Activated CD4-positive, alpha-beta T cell treated with anti-CD3 and anti-CD28 coated beads, Interleukin-2, amount 10 ng/mL, durations not matched to agents 7 days and 5 days (primary cell): ENCODE results near the gene GPT2. TPM values are rescaled to one million over a fixed set of nuclear protein-coding genes. Genes with fewer than 3 reads are reported as not detected.
A peak's percentile ranks its signal among the peaks of the same experiment; 100 is the strongest.

Source experiments
- CTCF ChIA-PET: fragments of 350-600 bp; sonication (Branson Sonifier 250); formaldehyde crosslinking; loops from one replicate; lab custom pipeline; 2021; ENCODE audit warnings: antibody characterized with exemption; lab: Charles Lee
- POLR2A ChIA-PET: fragments of 350-600 bp; sonication (Branson Sonifier 250); formaldehyde crosslinking; loops from one replicate; lab custom pipeline; 2021; ENCODE audit warnings: antibody characterized with exemption; lab: Charles Lee
- DNase-seq: peaks from one replicate; pipeline ENCODE4 v3.0.0-alpha.2; 2020
- H3K27ac Mint-ChIP-seq: one replicate; pipeline ENCODE4 v1.8.0; 2021; ENCODE audit warnings: mild to moderate bottlenecking, moderate library complexity, mixed read lengths
- H3K27me3 Mint-ChIP-seq: one replicate; pipeline ENCODE4 v1.8.0; 2021; ENCODE audit warnings: mixed read lengths
- H3K36me3 Mint-ChIP-seq: one replicate; pipeline ENCODE4 v1.8.0; 2021; ENCODE audit warnings: low read depth, mixed read lengths
- H3K4me1 Mint-ChIP-seq: one replicate; pipeline ENCODE4 v1.8.0; 2021; ENCODE audit warnings: mixed read lengths
- H3K4me3 Mint-ChIP-seq: one replicate; pipeline ENCODE4 v1.8.0; 2021; ENCODE audit warnings: mild to moderate bottlenecking, moderate library complexity, mixed read lengths
- H3K9me3 Mint-ChIP-seq: one replicate; pipeline ENCODE4 v1.8.0; 2021; ENCODE audit warnings: mixed read lengths
- total RNA-seq, 2 experiments: library from RNA; stranded (reverse); gene quantifications; one replicate each; pipeline ENCODE4 v1.2.3, GENCODE V29; 2021

Gene GPT2
- total RNA-seq, 2 experiments from 2014 or later: 3.9 to 4.0 TPM

- Mint-ChIP-seq H3K27me3 (peaks cover 5% of the 10 kb centered on the region), H3K4me3 (no peak overlapping the region), H3K4me1 (no peaks in the 10 kb centered on the region), H3K27ac (no peak overlapping the region), H3K36me3 (no peaks in the 10 kb centered on the region), H3K9me3 (peaks cover 3% of the 10 kb centered on the region)
- no peak for DNase-seq
- ChIA-PET CTCF (interaction anchor here (0.7 to 1.2 kb wide), 3 partner anchors 11 to 68 kb away, joined by 3 read pairs; partner anchors contain the start of gene GPT2), POLR2A (interaction anchor here (0.6 kb wide), 1 partner anchor 1346 kb away, joined by 4 read pairs; no protein-coding TSS in a partner anchor)
These were observed 11.0 kb upstream of the GPT2 start for GRCh38 chr16:46873201-46873600.

- Mint-ChIP-seq H3K27ac (no peak overlapping the region), H3K4me3 (no peak overlapping the region), H3K4me1 (no peaks in the 10 kb centered on the region), H3K9me3 (no peaks in the 10 kb centered on the region), H3K36me3 (no peaks in the 10 kb centered on the region), H3K27me3 (peaks cover 8% of the 10 kb centered on the region)
- CTCF ChIA-PET: interaction anchor here (1.7 kb wide), 1 partner anchor 25 kb away, joined by 3 read pairs; no protein-coding TSS in a partner anchor
- DNase-seq: no peak
- POLR2A ChIA-PET: no interaction called here
These were observed 8.9 kb upstream of the GPT2 start for GRCh38 chr16:46875243-46875642.

DNA sequence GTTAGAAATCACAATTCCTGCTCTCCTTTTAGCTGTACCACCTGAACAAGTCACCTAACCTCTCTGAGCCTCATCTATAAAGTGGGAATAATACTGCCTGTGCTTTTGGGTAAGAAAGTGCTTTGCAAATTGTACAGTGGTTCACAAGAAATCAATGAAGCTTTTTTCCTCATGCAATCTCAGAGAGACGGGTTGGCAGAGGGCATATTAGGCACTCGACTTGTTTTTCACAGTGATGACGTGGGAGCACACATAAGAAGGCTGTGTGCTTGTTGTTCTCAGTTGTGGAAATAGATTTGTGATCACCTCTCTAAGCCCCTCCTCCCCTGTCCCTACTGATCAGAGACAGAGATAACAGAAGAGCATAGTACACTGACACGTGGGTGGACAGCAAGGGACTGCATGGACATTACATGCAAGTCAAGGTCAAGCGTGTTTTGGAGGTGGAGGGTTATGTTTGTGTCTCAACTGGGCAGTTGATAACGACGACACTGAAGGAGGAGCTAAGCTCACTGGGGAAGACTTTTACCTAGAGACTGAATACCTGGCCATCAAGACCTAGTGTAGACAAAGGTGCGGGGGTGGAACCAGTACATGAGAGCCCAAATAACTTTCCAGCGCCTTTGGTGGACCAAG, 1.7 kb upstream of the GPT2 start:
- Mint-ChIP-seq H3K27me3 (peaks cover 35% of the 10 kb centered on the region), H3K4me3 (no peak overlapping the region), H3K9me3 (no peaks in the 10 kb centered on the region), H3K27ac (no peak overlapping the region), H3K4me1 (peaks cover 15% of the 10 kb centered on the region), H3K36me3 (no peaks in the 10 kb centered on the region)
- no peak for DNase-seq
- CTCF ChIA-PET: interaction anchor here (1.0 to 1.2 kb wide), 2 partner anchors 28 to 32 kb away, joined by 3 to 4 read pairs; no protein-coding TSS in a partner anchor
- POLR2A ChIA-PET: no interaction called here

GRCh38 chr16:46882940-46883307, 1.2 kb upstream of the GPT2 start:
- Mint-ChIP-seq H3K4me1 (peaks cover 15% of the 10 kb centered on the region), H3K9me3 (no peaks in the 10 kb centered on the region), H3K4me3 (peak overlapping the region; percentile 74), H3K27me3 (peaks cover 35% of the 10 kb centered on the region), H3K36me3 (no peaks in the 10 kb centered on the region), H3K27ac (no peak overlapping the region)
- POLR2A ChIA-PET: no interaction called here
- DNase-seq: no peak
- CTCF ChIA-PET: interaction anchor here (1.2 to 1.7 kb wide), 2 partner anchors 12 to 27 kb away, joined by 3 to 4 read pairs; no protein-coding TSS in a partner anchor

GRCh38 chr16:46883353-46883689, 841 bp upstream of the GPT2 start:
- H3K4me1 Mint-ChIP-seq: peaks cover 15% of the 10 kb centered on the region
- DNase-seq: no peak
- H3K27ac Mint-ChIP-seq: peak overlapping the region; percentile 73
- H3K4me3 Mint-ChIP-seq: peak overlapping the region; percentile 74
- H3K36me3 Mint-ChIP-seq: no peaks in the 10 kb centered on the region
- no peaks in the 10 kb centered on the region for H3K9me3 Mint-ChIP-seq
- ChIA-PET CTCF (interaction anchor here (0.8 to 1.7 kb wide), 7 partner anchors 10 to 64 kb away, joined by 3 to 5 read pairs (median 3); no protein-coding TSS in a partner anchor), POLR2A (no interaction called here)
- H3K27me3 Mint-ChIP-seq: peaks cover 35% of the 10 kb centered on the region

- DNase-seq: peak; percentile 24
- POLR2A ChIA-PET: no interaction called here
- H3K4me1 Mint-ChIP-seq: peaks cover 15% of the 10 kb centered on the region
- H3K27ac Mint-ChIP-seq: no peak overlapping the region
- CTCF ChIA-PET: interaction anchor here (1.1 to 1.7 kb wide), 7 partner anchors 11 to 1363 kb away, joined by 3 to 5 read pairs (median 3); no protein-coding TSS in a partner anchor
- H3K27me3 Mint-ChIP-seq: peaks cover 31% of the 10 kb centered on the region
- no peaks in the 10 kb centered on the region for H3K9me3 Mint-ChIP-seq
- peak overlapping the region; percentile 74 for H3K4me3 Mint-ChIP-seq
- H3K36me3 Mint-ChIP-seq: no peaks in the 10 kb centered on the region
These were observed 541 bp downstream of the GPT2 start for GRCh38 chr16:46884513-46885293.

DNA sequence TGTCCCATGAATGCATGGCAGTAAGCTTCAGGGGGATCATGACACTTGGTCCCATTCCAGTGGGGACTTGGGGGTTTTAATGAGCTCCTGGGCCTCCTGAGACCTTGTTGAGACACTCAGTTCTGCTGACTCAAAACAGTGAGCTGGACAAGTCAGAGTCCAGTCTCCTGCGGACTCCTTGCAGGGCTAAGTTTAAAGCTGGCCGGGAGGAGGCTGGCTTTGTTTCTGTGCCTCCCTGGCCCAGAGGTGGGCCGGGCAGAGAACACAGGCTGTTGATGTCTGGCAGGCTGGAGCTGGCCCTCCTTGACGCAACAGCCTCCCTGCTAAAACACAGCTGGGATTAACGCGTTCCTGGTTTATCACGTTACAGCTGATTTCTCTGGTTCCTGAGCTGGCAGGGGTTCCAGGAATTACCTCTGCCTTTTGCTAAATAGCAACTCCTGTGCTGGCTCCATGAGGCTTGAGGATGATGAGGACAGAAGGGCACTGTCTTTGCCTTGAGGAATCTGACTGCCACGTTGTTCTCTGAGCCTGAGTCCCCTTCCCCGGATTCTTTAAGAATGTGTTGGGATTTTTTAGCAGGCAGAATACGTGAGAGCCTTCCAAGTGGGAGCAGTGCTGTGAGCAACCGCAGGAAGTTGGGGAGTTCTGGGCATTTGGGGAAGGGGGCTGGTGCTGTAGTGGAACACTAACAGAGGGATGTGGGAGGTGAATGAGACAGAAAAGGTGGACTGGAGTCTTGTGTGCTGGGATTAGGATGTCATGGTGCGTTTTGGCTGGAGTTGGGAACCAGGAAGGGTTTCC, 2.0 kb downstream of the GPT2 start:
- Mint-ChIP-seq H3K27ac (no peak overlapping the region), H3K36me3 (no peaks in the 10 kb centered on the region), H3K9me3 (no peaks in the 10 kb centered on the region), H3K4me1 (peaks cover 15% of the 10 kb centered on the region), H3K4me3 (no peak overlapping the region), H3K27me3 (peaks cover 22% of the 10 kb centered on the region)
- ChIA-PET POLR2A (interaction anchor here (0.6 kb wide), 1 partner anchor 66 kb away, joined by 3 read pairs; no protein-coding TSS in a partner anchor), CTCF (interaction anchor here (1.0 kb wide), 2 partner anchors 27 to 33 kb away, joined by 3 to 5 read pairs; no protein-coding TSS in a partner anchor)
- no peak for DNase-seq

GRCh38 chr16:46886764-46887523, 2.8 kb downstream of the GPT2 start:
- POLR2A ChIA-PET: interaction anchor here (0.6 kb wide), 1 partner anchor 67 kb away, joined by 3 read pairs; no protein-coding TSS in a partner anchor
- Mint-ChIP-seq H3K4me3 (no peak overlapping the region), H3K9me3 (no peaks in the 10 kb centered on the region), H3K27ac (no peak overlapping the region), H3K4me1 (peaks cover 16% of the 10 kb centered on the region), H3K36me3 (no peaks in the 10 kb centered on the region), H3K27me3 (peaks cover 18% of the 10 kb centered on the region)
- no peak for DNase-seq
- CTCF ChIA-PET: interaction anchor here (0.9 to 2.1 kb wide), 5 partner anchors 10 to 43 kb away, joined by 3 to 5 read pairs (median 3); no protein-coding TSS in a partner anchor

DNA sequence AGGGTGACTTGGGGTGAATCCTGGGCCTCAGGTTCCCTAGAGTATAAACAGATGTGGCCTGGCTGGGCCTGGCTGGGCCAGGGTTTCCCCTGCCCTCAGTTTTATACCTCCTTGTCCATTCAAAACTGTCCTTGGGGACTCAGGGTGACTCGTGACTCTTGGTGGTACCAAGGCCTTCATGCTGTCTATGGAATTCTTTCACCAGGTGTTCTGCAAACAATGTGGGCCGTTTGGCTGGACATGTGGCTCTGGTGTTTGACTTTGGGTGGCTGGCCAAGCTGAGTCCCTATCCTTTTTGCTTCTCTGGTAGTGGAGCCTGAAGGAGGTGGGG, 3.3 kb downstream of the GPT2 start:
- CTCF ChIA-PET: interaction anchor here (0.9 to 2.1 kb wide), 5 partner anchors 11 to 43 kb away, joined by 3 to 5 read pairs (median 3); no protein-coding TSS in a partner anchor
- H3K27me3 Mint-ChIP-seq: peaks cover 13% of the 10 kb centered on the region
- H3K9me3 Mint-ChIP-seq: no peaks in the 10 kb centered on the region
- no peak for DNase-seq
- peaks cover 17% of the 10 kb centered on the region for H3K4me1 Mint-ChIP-seq
- H3K36me3 Mint-ChIP-seq: no peaks in the 10 kb centered on the region
- peak overlapping the region; percentile 25 for H3K27ac Mint-ChIP-seq
- POLR2A ChIA-PET: no interaction called here
- no peak overlapping the region for H3K4me3 Mint-ChIP-seq

- POLR2A ChIA-PET: no interaction called here
- CTCF ChIA-PET: interaction anchor here (2.1 kb wide), 1 partner anchor 35 kb away, joined by 5 read pairs; no protein-coding TSS in a partner anchor
- peaks cover 8% of the 10 kb centered on the region for H3K4me1 Mint-ChIP-seq
- no peaks in the 10 kb centered on the region for H3K36me3 Mint-ChIP-seq
- no peak overlapping the region for H3K27ac Mint-ChIP-seq
- H3K9me3 Mint-ChIP-seq: no peaks in the 10 kb centered on the region
- H3K27me3 Mint-ChIP-seq: peaks cover 2% of the 10 kb centered on the region
- DNase-seq: no peak
- H3K4me3 Mint-ChIP-seq: no peak overlapping the region
These were observed 5.2 kb downstream of the GPT2 start for GRCh38 chr16:46889245-46889941.

GRCh38 chr16:46889942-46890300, 5.8 kb downstream of the GPT2 start:
- ChIA-PET POLR2A (no interaction called here), CTCF (no interaction called here)
- Mint-ChIP-seq H3K9me3 (no peaks in the 10 kb centered on the region), H3K36me3 (no peaks in the 10 kb centered on the region), H3K4me1 (peaks cover 8% of the 10 kb centered on the region), H3K27ac (no peak overlapping the region), H3K4me3 (no peak overlapping the region), H3K27me3 (peaks cover 2% of the 10 kb centered on the region)
- no peak for DNase-seq
